Activated effector memory CD4-positive, alpha-beta T cell treated with anti-CD3 and anti-CD28 coated beads, Interleukin-2, amount 50 U/mL, for 16 hours (primary cell): ENCODE data around the gene BOK.
"Not testable (repeated sequence)": the region's sequence is repeated elsewhere in the genome, so short reads cannot be mapped to it uniquely, and the experiment has no call there.

Experiments
- DNase-seq: peaks from one replicate; pipeline ENCODE4 v3.0.0-alpha.2; 2020

Gene BOK, protein sequence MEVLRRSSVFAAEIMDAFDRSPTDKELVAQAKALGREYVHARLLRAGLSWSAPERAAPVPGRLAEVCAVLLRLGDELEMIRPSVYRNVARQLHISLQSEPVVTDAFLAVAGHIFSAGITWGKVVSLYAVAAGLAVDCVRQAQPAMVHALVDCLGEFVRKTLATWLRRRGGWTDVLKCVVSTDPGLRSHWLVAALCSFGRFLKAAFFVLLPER

DNA sequence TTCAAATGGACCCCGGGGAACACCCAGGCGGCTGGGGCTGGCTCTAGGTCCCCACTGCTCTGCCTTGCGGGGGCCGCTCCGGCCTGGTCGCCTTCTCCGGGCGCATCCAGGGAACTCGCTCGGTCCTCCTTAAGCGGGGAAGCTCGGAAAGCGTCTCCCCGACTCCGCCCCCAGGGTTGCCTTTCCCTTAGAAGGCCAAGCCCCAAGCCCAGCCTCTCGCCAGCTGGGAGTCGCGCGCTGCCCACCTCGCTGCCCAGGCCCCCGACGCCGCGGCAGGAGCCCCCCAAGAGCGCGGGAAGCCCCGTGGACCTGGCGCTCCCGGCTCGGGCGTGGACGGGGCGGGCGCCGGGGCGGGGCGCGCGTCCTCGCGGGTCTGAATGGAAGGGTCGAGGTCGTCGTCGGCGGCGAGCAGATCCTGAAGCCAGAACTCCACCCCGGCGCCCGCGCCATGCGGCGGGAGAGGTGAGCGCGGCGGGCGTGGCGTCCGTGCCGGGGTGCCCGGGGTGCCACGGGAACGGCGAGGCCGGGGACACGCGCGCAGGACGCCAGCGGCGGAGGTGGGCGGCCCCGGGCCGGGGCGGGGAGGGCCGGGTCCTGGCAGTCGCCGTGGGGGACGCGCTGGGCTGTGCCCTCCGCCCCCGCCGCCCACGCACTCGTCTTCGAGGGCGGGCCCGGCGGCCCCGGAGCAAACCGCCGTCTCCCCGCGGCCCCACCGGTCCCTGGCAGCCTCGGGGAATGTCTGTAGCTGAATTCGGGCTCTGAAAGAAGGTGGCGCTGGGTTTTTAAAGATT, at the start of gene BOK:
Gene BOK, plus strand, starts transcription at position 214 of the 791 bp plus-strand sequence. CDS start 739 bp downstream, outside the sequence.
- DNase-seq, result no peak

DNA sequence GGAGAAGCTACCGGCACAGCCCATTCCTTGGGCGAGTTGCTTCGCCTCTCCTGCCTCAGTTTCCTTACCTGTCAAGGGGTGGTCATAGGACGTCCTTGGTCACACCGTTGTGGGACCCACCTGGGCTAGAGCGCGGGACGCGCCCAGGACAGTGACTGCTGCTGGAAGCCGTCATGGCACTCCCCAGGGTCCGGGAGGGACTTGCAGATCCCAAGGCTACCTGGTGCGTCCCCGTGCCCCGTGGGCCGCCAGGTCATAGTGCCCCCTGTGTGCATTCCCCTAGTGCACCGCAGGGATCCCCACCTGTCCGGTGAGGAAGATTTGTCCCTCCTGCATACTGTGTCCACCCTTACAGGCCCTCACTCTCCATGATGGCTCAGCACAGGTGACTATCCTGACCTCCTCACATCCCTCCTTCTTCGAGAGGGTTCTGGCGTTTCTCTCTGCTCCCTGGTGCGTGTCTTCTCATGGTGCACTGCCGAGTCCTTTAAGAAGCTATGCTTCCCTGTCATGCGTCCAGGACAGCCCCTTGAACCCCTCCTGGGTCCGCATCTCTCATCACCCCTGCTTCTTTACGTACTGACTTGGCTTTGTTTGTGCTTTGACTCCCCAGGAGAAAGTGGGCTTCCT, 49.3 kb upstream of the BOK start:
- DNase-seq, result no peak

DNA sequence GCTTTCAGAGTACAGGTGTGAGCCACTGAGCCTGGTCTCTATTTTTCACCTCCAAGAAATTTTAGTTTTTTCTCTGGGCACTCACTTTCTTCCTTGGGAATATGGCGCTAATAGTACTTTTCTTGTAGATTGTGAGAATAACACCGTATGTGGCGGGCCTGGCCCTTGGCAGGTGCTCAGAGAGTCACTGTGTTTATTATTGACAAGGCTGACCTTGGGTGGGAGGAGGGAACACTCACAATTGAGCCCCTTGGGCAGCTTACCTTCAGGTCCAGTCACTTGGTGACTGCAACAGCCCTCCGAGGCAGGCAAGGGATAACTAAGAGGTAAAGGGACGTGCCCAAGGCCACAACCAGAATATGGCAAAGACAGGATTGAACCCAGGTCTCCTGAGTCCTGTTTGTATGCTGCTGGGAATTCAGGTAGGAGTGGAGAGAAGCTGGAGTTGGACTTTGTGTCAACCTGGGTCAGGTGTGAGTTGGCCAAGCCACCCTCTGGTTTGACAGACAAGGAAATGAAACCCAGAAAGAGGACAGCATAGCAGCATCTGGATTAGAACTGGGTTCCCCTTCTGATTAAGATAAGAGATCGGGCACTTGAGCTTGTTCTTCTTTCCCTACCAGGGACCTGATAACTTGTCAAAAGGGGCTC, 47.3 kb upstream of the BOK start:
- DNase-seq, result no peak

DNA sequence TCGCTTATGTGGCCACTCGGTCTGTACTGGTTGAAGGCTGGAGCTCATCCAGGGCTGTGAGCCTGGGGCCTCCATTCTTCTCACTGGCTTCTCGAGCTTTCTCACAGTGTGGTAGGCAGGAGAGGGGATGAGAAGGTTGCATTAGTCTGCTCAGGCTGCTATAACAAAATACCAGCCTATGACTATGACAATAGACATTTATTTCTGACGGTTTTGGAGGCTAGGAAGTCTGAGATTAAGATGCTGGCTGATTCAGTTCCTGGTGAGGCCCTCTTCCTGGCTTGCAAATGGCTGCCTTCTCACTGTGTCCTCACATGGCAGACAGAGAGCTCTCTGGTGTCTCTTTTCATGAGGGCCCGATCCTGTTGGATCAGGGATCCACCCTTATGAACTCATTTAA, 44.0 kb upstream of the BOK start:
- no peak for DNase-seq

DNA sequence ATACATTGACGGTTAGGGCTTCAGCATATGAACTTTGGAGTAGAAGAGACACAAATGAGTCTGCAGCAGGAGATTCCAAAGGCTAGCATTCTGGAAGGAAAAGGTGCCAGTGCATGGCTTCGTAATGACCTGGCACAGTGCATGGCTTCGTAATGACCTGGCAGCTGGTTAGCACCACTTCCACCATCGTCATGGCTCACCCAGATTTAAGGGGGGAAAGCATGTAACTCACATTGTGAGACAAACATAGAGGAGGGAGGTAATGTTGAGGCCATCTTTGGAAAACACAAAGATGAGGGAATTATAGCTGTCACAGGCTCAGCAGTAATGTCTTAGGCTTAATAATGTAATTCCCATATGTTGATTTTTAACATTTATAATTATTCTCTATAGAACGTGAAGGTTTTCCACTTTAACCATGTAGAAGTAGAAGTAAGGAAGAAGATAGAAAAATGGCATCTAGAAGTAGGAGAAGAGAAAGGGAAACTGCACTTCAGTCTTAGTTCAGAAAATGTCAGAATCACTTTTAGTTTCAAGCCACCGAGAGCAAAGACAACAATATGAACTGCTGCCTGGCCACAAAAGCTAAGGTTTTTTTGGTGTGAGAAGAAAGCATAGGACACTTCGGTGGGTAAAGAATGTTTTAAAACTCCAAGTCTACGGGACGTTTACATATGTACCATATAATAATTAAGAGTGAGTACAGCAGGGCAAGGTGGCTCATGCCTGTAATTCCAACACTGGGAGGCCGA, 43.4 kb upstream of the BOK start:
- no peak for DNase-seq

DNA sequence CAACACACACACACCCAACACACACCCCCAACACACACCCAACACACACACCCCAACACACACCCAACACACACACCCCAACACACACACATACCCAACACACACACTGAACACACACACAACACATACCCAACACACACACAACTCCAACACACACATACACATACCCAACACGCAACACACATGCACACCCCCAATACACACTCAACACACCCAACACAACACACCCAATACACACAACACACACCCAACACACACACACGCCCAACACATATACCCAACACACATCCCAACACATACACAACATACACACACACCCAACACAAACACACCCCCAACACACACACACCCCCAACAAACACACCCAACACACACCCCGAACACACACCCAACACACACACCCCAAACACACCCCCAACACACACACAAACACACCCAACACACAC, 42.0 kb upstream of the BOK start:
- no peak for DNase-seq

DNA sequence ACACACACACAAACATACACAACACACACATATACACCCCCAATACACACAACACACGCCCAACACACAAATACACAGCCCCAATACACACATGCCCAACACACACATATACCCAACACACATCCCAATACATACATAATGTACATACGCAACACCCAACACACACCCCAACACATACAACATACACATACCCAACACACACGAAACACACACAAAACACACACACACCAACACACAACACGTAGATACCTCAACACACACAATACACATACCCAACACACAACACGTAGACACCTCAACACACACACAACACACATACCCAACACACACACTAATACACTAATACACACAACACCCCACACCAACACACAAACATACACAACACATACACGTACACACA, 41.2 kb upstream of the BOK start:
- DNase-seq, result no peak

DNA sequence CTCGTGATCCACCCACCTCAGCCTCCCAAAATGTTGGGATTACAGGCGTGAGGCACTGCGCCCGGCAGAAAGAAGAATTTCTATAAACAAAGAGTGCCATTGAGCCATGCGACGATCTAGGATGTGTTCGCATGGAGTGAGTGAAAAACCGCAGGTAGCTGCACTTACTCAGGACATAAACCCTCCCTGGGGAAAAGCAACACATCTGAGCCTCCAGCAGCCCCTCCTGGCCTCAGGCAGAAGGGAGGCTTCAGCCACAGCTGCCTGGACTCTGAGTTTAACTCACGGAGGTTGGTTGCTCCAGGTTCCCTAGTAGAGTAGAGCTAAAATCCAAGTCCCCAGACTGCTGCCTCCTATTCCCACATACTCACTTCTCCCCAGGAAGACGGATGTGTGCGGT, 38.9 kb upstream of the BOK start:
- DNase-seq, result no peak

DNA sequence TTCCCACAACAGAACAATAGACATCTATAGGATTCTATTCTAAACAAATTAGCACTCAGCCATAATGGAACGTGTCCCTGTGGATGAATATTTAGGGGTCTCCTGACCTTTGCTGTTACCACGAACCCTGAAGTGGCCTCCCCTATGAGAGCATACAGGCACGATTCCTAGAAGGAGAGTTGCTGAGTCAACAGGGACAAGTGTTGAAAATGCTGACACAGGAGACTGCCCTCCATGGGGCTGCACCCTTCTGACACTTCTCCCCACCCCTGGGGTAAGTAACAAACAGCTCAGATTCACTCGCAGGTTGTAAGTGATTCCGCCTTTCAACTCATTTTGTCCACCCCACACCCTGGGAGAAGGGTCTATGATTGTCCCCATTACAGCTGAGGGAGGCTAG, 36.1 kb upstream of the BOK start:
- DNase-seq, result no peak

DNA sequence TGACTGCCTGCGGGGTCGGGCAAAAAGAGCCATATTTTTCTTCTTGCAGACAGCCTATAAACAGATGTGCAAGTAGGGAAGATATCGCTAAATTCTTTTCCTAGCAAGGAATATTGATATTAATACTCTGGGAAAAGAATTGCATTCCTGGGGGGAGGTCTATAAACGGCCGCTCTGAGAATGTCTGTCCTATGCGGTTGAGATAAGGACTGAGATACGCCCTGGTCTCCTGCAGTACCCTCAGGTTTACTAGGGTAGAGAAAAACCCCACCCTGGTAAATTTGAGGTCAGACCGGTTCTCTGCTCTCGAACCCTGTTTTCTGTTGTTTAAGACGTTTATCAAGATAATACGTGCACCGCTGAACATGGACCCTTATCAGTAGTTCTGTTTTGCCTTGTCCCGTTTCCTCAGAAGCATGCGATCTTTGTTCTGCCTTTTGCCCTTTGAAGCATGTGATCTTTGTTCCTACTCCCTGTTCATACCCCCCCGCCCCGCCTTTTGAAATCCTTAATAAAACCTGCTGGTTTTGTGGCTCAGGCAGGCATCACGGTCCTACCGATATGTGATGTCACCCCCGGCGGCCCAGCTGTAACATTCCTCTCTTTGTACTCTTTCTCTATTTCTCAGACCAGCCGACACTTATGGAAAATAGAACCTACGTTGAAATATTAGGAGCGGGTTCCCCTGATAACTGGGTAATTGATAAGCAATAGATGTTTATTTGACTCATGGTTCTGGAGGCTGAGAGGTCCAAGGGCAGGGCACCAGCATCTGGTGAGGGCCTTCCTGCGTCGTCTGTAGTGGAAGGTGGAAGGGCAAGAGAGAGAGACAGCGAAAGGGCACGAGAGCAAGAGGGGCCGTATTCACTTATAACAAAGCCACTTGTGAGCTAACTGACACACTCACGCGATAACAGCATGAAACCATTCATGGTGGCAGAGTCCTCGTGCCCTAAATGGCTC, 32.4 kb upstream of the BOK start:
- DNase-seq, result not testable (repeated sequence)

DNA sequence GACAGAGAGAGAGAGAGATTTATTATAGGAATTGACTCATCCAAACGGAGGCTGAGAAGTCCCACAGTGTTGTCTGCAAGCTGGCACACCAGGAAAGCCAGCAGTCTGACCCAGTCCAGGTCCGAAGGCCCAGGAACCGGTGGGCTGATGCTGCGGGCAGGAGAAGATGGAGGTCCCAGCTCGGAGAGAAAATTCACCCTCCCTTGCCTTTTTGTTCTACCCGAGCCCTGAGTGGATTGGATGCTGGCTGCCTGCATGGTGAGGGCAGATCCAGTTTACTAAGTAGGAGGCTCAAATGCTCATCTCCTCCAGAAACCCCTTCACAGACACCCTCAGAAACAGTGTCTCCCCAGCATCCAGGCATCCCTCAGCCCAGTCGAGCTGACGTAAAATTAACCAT, 28.0 kb upstream of the BOK start:
- DNase-seq, result no peak

DNA sequence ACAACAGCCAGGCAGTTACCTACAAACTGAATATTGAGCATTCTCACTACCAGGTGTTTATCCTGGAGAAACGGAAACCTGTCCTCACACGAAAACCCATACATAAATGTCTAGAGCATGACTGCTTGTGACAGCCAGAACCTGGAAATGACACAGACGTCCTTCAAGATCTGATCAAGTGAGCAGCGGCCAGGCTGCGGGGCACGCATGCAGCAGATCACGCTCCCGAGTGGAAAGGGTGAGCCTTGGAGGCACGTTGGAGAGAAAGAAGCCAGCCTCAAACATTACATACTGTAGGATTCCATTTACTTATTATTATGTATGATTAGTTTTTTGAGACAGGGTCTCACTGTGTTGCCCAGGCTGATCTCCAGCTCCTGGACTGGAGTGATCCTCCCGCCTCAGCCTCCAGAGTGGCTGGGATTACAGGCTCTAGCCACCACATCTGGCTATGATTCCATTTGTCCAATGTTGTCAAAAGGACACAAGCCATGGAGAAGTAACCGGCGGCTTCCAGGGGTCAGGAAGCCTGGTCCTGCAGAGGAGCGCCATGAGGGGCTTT, 27.3 kb upstream of the BOK start:
- DNase-seq, result no peak

DNA sequence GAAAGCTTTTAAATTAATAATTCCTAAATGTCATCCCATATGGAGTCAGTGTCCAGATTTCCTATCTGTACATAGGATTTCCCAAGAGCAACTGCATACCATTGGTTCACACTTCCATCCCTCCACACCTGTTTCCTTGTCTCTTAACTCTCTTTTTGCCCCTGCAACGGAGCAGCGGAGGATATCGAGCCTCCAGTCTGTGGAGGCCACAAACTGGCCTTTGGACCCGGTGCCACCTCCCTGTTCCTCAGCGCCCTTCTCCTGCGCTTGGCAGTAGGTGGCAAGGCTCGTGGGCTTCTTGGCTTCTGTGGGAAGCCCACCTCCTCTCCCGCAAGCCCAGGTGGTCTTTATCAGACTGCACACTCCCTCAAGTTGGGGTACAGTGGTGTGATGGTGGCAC, 26.4 kb upstream of the BOK start:
- DNase-seq, result no peak

DNA sequence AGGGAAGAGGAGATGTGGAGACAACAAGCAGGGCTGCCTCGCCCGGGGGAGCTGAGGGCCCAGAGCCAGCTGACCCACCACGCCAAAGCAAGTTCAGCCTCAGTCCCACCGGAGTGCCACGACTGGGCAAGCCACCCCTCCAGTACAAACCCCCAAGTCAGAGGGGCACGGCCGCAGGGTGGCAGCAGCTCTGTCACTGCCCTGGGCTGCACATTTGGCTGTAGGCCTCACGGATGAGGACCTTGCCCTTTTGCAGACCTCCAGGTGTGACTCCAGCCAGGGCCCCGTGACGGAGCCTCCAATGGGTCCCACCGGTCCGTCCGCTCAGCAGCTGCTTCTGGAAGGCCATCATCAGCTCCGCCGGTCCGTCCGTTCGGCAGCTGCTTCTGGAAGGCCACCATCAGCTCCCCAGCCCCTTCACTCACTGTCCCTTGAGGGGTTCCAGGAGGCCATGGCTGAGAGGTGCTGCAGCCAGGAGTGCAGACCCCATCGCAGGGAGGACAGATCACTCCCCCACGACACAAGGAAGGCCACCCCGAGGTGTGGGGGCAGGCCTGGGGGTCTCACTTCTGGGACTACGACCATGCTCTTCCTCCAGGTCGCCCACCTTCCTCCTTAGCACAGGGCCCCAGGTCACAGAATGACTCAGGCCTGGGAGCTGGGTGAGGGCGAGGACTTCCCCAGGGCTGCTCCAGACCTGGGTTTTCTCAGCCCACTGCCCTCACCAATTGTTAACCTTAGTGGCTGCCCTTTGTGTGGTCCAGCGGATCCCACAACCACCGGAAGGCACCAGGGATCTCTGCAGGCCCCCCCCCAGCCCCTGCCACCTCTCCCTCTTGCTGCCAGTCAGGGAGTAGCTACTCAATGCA, 25.6 kb upstream of the BOK start:
- DNase-seq, result no peak

DNA sequence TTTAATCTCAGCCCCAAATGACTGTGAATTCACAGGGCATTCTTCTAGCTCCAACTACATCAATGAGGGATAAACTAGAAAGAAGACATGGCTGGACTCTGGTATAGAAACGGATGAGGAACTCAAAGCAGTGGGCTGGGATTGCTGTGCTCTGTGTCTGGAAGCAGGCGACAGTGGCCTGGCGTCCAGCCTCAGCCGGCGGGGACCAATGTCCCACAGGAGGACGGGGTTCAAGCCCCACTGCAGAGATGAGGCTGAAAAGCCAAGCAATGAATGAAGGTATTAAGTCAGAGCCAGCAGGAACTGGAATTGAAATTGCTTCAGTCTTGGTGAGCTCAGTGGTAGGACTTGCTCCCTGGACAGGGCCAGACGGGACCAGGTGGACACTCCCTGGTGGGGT, 24.3 kb upstream of the BOK start:
- DNase-seq, result no peak

DNA sequence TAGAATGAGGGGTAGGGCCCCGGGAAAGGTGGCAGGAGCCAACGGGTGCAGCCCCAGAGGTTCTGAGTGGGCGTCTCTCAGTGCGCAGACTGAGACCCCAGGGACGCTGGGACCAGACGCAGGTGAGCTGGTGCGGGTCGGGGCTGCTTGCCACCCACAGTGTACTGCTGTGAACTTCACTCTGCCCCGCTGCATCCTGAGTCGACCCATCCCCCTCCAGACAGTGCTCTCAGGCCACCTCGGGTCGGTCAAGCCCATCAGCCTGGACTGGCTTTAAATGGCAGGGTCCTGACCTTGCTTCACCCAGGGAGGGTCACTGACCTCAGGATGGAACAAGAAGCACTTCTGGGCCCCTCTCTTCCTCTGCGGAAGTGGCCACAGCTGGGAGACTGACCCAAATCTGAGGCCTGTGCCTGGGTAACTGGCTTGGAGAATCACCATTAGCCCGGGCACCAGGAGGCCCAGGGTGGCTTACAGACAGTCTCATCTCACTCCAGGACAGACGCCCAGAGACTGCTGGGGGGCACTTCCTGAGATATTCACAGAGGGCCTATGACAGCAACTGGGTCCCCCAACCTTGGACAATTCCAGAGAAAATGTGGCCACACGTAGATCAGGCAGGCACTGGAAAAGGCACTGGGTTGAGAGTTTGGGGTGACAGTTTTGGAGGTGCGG, 23.7 kb upstream of the BOK start:
- no peak for DNase-seq

DNA sequence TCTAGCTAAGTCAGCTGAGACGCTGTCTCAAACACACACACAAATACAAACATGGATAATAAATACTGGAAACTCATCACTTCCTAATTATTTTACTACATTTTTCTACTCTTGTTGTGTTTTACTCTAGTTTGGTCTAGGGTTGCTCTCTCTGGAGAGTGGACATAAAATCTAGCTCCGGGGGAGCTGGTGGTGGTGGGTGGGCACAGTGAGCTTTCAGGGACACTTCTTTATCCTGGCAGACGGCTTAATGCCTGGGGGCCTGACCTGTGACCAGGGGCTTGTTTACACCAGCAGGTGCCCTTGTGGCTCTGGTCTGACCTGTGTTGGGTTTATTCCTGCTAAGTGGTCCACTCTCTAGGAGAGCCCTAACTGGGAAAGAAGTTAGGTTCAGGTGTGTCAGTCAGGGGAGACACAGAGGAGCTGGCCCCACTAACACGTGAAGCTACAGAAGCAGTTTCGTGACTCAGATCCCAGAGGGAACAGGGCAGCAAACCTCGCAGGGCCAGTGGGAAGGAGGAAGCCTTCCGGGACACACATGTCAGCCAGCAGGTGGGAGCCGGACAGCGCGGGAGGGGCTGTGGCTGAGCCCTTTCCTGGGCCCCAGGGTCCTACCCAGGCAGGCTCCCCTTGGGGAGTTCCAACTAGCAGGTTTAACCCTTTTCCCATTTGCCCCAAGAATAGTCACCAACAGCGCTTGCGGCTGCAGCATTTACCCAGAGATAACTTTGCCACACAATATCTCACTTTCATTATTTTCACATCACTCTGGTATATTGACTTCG, 22.5 kb upstream of the BOK start:
- DNase-seq, result no peak

DNA sequence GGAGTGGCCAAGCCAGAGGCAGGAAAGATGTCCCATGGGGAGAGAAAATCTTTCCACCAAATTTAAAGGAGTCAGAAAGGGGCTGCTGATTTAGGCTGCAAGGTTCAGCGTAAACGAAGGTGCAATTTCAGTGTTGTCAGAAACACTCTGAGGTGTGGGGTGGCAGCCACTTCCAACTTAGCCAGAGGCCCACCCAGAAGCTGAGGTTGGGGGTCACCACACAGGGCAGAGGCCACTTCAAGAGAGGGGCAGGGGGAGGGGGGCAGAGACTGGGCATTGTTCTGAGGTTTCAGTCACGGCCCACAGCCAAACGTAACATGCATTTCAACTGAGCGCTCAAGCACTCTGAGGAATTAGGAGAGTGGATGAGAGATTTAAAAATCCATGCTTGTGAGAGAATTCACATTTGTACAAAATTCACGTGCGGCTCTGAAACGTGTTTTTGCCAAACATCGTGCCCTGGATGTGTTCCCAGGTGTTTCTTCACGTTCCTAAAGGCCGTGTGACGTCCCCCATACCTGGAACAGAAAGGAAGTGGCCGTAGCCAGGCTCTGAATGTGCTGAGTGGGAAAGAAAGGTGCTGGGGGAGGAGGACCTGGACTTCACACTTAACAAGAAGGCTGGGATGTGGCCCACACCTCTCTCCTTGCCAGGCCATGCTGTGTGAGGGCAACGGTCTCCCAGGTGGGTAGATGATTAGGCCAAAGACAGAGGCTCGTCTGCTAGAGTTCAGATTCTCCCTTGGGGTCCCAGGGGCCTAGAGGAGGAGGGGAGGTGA, 19.5 kb upstream of the BOK start:
- no peak for DNase-seq
